HG02885 (cell line): ENCODE data around the gene ALG10B.
"Not testable (repeated sequence)": the region's sequence is repeated elsewhere in the genome, so short reads cannot be mapped to it uniquely, and the experiment has no call there.

Experiments
- ATAC-seq: cut with Tn5 transposase; IDR thresholded peaks from one replicate; pipeline ENCODE4 v1.9.1; 2021; ENCODE audit warnings: mild to moderate bottlenecking; ENCODE audit not compliant: unreplicated experiment, poor library complexity

The ALG10B gene

GRCh38 chr12:38316391-38317129, at the start of gene ALG10B:
ALG10B (plus strand) TSS chr12:38316774; CDS start chr12:38316894, 120 bp downstream.
- peak; percentile 100 for ATAC-seq

- no peak for ATAC-seq
Observed at GRCh38 chr12:38268612-38269011, 48.0 kb upstream of the ALG10B start.

GRCh38 chr12:38269897-38270296, 46.7 kb upstream of the ALG10B start:
- ATAC-seq = no peak

GRCh38 chr12:38279756-38280155, 36.8 kb upstream of the ALG10B start:
- no peak for ATAC-seq

- no peak for ATAC-seq
Observed at GRCh38 chr12:38282886-38283285, 33.7 kb upstream of the ALG10B start.

- no peak for ATAC-seq
Observed at GRCh38 chr12:38289396-38289795, 27.2 kb upstream of the ALG10B start.

- ATAC-seq = no peak
Observed at GRCh38 chr12:38291160-38291559, 25.4 kb upstream of the ALG10B start.

GRCh38 chr12:38302972-38303371, 13.6 kb upstream of the ALG10B start:
- not testable (repeated sequence) for ATAC-seq

GRCh38 chr12:38321966-38322365, 5.4 kb downstream of the ALG10B start:
- ATAC-seq = not testable (repeated sequence)

GRCh38 chr12:38324912-38325311, 8.3 kb downstream of the ALG10B start:
- no peak for ATAC-seq

GRCh38 chr12:38327356-38327755, 10.8 kb downstream of the ALG10B start:
- no peak for ATAC-seq

GRCh38 chr12:38328306-38328895, 11.8 kb downstream of the ALG10B start:
- ATAC-seq = peak; percentile 81

- ATAC-seq = not testable (repeated sequence)
Observed at GRCh38 chr12:38330414-38330813, 13.8 kb downstream of the ALG10B start.

- no peak for ATAC-seq
Observed at GRCh38 chr12:38332814-38333213, 16.2 kb downstream of the ALG10B start.

- ATAC-seq = no peak
Observed at GRCh38 chr12:38342444-38342843, 25.9 kb downstream of the ALG10B start.

- not testable (repeated sequence) for ATAC-seq
Observed at GRCh38 chr12:38343256-38343655, 26.7 kb downstream of the ALG10B start.

GRCh38 chr12:38343916-38344315, 27.3 kb downstream of the ALG10B start:
- not testable (repeated sequence) for ATAC-seq

GRCh38 chr12:38350342-38351174, 34.0 kb downstream of the ALG10B start:
- ATAC-seq = peak; percentile 98

GRCh38 chr12:38351175-38351508, 34.6 kb downstream of the ALG10B start:
- ATAC-seq = peak; percentile 4

- no peak for ATAC-seq
Observed at GRCh38 chr12:38367506-38367905, 50.9 kb downstream of the ALG10B start.

GRCh38 chr12:38370311-38370710, 53.7 kb downstream of the ALG10B start:
- ATAC-seq = no peak
